Activated T-helper 1 cell treated with Interleukin-2 at 50 U/mL for 16 hours (primary cell): Measurements from ENCODE around the gene BMAL1.
A peak's percentile ranks its signal among the peaks of the same experiment; 100 is the strongest.

ENCODE experiments used
- DNase-seq: peaks from one replicate; pipeline ENCODE4 v3.0.0-alpha.2; 2020; ENCODE audit warnings: low read depth

Gene BMAL1

DNA sequence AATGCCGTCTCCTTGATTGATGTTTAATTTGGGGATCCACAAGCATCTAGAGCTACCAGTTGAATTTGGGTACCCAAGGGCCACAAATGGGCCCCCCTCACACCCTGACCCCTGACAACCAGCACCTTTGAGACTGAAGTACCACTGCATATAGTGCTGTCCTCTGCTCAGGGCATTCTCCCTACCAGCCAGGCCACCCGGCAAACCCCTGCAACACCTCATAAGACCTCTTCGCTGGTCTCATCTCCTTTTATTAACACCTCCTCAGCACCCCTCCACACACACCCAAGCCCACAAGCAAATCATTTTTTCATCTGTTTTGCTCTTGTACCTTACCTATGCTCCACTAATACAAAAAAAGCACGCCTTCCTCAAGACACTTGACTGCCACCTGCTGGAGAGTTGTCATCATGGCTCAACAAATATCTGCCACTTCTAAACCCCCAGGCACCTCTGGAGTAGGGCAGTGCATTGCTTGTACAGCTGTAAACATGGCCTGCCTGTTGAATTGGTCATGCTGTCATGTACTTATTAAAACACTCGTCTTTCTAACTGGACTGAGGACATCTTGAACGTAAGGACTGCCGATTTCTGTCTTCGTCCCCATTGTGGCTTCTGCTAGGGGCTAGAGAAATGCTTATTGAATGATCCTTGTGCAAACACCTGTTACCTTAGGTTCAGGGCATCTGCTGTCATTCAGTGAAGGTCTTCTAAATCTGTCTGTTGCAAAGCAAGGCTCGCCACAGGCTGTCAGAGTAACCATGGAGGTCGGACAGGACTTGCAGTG, 66.5 kb downstream of the BMAL1 start:
- DNase-seq = peak; percentile 29

GRCh38 chr11:13344818-13345217, 67.2 kb downstream of the BMAL1 start:
- no peak for DNase-seq

DNA sequence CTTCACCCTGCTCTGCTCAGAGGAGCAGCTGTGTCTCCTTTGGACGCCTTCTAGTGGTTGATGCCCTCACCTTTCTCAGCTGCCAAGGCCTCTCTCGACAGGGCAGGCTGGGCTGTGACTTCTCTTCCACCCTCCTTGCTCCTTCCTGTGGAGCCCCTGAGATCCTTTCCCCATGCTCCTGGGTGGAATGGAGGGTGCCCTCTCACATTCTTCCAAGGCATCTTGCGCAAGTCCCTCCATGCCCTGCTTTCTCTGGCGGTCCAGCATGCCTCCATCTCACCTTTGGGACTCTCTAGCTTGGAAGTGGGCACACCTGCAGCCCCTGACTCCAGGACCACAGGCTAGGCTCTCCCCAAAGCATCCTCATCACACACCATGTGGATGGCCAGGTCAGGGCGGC, 68.9 kb downstream of the BMAL1 start:
- DNase-seq = no peak

GRCh38 chr11:13347901-13348300, 70.3 kb downstream of the BMAL1 start:
- no peak for DNase-seq

- DNase-seq = no peak
These were observed 70.7 kb downstream of the BMAL1 start for GRCh38 chr11:13348305-13348704.

GRCh38 chr11:13349046-13349445, 71.5 kb downstream of the BMAL1 start:
- no peak for DNase-seq

DNA sequence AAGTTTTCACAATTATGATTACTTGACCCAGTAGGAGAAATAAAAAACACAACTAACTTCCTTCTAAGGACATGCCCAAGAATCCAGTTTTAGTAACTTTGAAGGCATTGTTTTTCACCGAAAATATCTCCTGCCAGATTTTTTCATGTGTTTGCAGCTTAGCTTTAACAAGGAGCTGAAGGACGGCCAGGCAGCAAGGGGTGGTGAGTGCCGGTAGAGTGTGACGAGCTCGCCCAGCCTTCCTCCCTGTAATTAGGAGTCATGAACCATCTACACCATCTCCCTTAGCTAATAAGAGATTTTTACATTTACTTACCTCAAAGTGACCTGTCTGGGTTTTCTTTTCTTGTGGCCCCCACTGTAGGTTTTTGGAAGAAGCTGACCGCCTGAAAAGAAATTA, 72.0 kb downstream of the BMAL1 start:
- DNase-seq = no peak

GRCh38 chr11:13352711-13353110, 75.1 kb downstream of the BMAL1 start:
- no peak for DNase-seq

GRCh38 chr11:13354335-13354734, 76.7 kb downstream of the BMAL1 start:
- no peak for DNase-seq

DNA sequence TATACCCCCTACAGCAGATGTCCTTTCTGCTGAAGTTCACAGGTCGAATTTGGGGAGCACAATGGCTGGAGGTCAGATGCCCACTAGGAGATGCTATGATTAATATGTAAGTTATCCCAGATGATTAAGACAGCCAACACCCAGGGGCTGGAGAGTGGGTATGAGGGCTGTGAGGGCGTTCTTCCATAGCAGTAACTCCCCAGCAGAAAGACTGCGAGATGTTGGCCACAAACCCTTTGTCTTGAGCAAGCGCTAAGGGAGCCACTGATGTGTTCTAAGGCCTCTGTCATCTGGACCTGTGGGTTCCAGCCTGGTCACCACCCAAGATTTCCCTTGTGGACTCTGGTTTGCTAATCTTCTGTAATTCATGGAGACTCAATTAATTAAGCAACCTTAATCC, 77.6 kb downstream of the BMAL1 start:
- no peak for DNase-seq

DNA sequence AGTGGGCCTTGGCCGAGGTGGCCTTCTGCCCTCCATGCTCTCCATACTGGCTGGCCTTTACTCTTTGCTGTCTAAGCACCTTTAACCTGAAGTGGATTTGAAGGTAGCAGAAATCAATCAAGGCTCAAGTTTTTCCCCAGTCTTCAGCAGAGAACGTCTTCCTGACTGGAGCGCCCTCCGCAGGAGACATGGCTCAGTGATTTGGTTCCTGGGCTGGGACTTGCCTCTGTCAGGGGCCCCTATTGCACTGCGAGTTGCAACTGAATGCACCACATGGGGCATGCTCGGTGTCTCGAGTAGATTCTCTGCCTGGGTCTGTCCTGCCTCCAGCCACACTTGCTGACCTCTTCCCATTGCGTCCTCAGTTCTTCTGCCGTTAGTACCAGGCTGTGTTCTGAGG, 79.6 kb downstream of the BMAL1 start:
- no peak for DNase-seq

GRCh38 chr11:13358596-13359270, 81.1 kb downstream of the BMAL1 start:
- DNase-seq = no peak

DNA sequence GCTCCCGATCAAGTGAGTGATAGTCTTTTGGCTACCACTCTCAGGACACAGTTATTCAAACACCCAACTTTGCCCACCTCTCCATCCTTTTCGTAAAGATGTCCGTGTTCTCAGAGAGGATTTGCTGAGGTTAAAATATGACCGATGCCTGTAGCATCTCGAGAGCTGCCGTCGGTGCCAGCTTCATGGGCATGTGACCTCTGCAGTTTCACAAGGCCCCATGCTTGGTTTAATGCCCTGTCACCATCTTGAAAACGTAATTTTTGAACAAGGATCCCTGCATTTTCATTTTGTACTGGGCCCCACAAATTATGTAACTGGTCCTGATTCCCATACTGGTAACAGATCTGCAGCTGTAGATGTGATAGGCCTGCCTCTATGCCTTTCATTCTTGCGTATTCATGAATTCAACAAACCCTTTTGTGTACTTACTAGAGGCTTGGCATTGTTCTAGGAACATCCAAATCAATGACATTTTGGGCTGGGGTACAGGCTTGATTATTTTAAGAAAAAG, 85.1 kb downstream of the BMAL1 start:
- DNase-seq = no peak

DNA sequence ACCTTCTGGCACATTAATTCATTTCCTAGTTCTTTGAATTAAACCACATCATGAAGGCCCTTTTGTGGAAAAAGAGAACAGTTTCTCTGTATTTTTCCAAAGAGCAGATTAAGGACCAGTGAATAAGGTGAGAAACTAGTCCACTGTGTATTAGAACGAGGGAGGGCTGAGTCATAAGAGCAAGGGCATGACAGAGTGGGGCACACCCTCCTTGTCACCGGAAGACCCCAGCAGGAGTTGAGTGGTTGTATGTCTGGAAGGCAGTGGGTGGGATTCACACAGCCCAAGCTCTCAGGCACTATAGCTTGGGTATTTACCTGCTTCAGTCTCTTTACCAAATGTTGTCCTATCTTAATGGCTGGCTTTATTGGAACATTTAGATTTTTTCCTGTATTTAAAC, 86.8 kb downstream of the BMAL1 start:
- DNase-seq = no peak

- no peak for DNase-seq
These were observed 88.9 kb downstream of the BMAL1 start for GRCh38 chr11:13366266-13367026.

DNA sequence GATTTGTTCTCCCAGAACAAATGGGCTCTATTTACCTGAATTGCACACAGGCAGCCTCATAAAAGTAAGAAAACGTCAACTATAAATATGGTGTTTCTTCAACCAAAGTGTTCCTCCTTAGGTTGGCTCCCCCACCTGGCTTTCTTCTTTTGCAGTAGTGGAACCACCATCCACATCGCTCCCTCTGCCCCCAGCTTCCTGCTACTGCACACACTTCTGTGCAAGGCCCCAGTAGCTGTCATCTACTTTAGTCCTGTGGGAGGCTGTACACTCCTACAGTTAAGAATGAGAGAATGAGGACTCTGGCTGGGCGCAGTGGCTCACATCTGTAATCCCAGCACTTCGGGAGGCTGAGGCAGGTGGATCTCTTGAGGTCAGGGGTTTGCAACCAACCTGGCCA, 89.5 kb downstream of the BMAL1 start:
- no peak for DNase-seq

GRCh38 chr11:13368041-13368446, 90.5 kb downstream of the BMAL1 start:
- DNase-seq = no peak

- no peak for DNase-seq
These were observed 95.6 kb downstream of the BMAL1 start for GRCh38 chr11:13373216-13373615.

DNA sequence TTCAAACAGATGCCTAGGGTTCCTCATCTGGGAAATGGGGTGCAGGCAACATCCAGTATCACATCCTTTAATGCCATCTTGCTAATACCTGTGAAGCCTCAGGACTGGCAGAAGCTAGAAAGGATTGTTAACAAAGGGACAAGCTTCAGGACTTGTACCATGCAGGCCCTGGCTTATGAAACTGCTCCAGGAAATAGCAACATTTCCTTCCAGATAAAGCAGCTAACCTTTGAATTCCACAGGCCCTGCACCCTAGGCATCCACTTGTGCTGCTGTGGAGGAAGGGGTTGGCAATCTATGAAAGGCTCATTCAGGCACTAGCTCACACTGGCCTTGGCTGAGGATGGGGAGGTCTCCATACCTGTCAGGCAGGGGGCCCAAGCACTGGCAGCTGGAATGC, 98.2 kb downstream of the BMAL1 start:
- no peak for DNase-seq

DNA sequence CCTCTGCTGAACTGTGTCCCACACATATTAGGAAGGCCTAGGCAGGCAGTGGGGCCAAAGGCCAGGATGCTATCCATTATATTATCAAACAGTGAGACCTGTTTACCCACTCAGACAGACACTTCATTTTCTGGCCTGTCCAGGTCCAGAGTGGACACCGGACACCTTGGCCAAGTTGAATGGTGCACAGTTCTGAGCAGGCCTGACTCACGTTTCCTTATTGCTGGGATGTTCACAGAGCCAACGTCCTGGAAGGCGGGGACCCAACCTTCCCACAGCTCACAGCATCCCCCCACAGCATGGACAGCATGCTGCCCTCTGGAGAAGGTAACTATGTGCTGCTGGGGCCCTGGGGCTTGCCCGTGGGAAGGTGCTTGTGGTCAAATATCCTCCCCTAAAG, 98.8 kb downstream of the BMAL1 start:
- no peak for DNase-seq

DNA sequence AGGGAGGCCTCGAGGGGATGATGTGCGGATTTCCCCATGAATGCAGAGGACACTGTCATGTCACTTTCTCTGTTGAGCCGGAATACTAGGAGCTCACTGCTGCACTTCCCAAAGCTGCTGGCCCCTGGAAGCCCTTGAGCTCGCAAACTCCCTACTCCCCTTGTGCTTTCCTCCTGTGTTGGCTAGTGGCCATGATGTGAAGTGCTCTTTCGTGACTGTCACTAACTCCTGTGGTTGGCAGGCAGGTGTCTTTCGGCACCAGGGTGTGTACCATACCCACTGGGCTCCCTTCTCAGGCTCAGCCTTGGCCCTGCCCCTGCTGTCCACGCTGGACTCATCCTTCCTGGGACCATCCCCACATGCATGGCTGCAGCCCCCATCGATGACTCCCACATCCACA, 99.2 kb downstream of the BMAL1 start:
- no peak for DNase-seq

DNA sequence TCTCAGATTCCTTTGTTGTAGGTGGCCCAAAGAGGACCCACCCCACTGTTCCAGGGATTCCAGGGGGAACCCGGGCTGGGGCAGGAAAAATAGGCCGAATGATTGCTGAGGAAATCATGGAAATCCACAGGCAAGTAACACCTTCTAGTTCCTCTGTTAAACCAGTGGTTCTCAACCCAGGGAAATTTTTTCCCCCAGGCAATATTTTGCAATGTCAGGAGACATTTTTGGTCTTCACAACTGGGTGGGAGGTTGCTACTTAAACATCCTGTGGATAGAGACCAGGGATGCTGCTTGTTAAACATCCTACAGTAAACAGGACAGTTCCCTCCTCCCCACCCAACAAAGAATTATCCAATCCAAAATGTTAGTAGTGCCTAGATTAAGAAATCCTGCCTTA, 100.7 kb downstream of the BMAL1 start:
- no peak for DNase-seq

- no peak for DNase-seq
These were observed 103.1 kb downstream of the BMAL1 start for GRCh38 chr11:13380731-13381130.
